Psoas muscle (tissue), 8 donors: ENCODE data around the gene NPDC1. TPM values are rescaled to one million over a fixed set of nuclear protein-coding genes. Genes with fewer than 3 reads are reported as not detected.

Experiments used
- ATAC-seq, 4 donors: fragments of 200-7000 bp; cut with Tn5 transposase; one replicate each; pipeline ENCODE4 v1.9.1; 2020; ENCODE audit warnings: moderate library complexity in 3 of 4, mild to moderate bottlenecking in 2 of 4
- DNase-seq, 2 donors: peaks; one replicate each; pipeline ENCODE4 v3.0.0-alpha.2; 2020
- H3K27ac ChIP-seq: fragments of 200-600 bp; one replicate; pipeline ENCODE4 v1.8.0; 2022
- H3K27me3 ChIP-seq, 3 donors: fragments of 200-600 bp in 1 of 3; one replicate each; pipeline versions ENCODE4 v1.6.1 to v1.8.0; 2013 to 2022; ENCODE audit warnings: low read length in 2 of 3, mild to moderate bottlenecking in 2 of 3, moderate library complexity in 1 of 3; ENCODE audit not compliant: insufficient read depth in 3 of 3
- H3K36me3 ChIP-seq, 2 donors: fragments of 200-600 bp in 1 of 2; one replicate each; pipeline versions ENCODE4 v1.6.1 to v1.8.0; 2013 to 2022; ENCODE audit warnings: low read depth in 1 of 2, mild to moderate bottlenecking in 1 of 2, moderate library complexity in 1 of 2; ENCODE audit not compliant: insufficient read depth in 1 of 2
- H3K4me1 ChIP-seq: fragments of 200-600 bp; one replicate; pipeline ENCODE4 v1.8.0; 2022
- H3K4me3 ChIP-seq: fragments of 200-600 bp; one replicate; pipeline ENCODE4 v1.8.0; 2022; ENCODE audit warnings: mild to moderate bottlenecking
- H3K9me3 ChIP-seq: fragments of 200-600 bp; one replicate; pipeline ENCODE4 v1.8.0; 2022
- CTCF ChIP-seq: fragments of 200-600 bp; IDR thresholded peaks from one replicate; pipeline ENCODE4 v1.8.0; 2022; ENCODE audit warnings: antibody characterized with exemption
- WGBS, 3 donors: extraction: QIAGEN DNeasy Blood & Tissue Kit; methylation state at CpG; one replicate each; pipeline versions ENCODE4 v1.1.6 to v1.1.7; 2013; 5-methylcytosine and 5-hydroxymethylcytosine counted together
- intact Hi-C, 2 donors: fragments of 100-400 bp; cut with DNase I; formaldehyde crosslinking; loops; one replicate each; pipeline versions ENCODE4 v1.11.0 to v1.14.2; 2022
- polyA plus RNA-seq, 3 donors: library from polyadenylated mRNA; stranded (reverse); fragments of 200-250 nt; gene quantifications; one replicate each; pipeline ENCODE4 v1.2.3, GENCODE V29; 2013
- total RNA-seq, 4 donors: library from RNA; stranded (reverse); fragmentation: NEBNext Ultra II Directional in 2 of 4; extraction: Animal tissue kit (Norgen Biotek cat#: 25700) in 2 of 4; gene quantifications; one replicate each; pipeline versions ENCODE4 v1.2.1 to v1.2.4, GENCODE V29; 2021 to 2023
- donor health status: healthy with polysubstance abuse.
- donor health status: DM: no; HTN: no; CAD: no; lungs with moderate emphysema.
- donor health status: Bipolar disorder and iron deficiency.
- donor health status: healthy.
- donor health status: DM: yes; HTN: yes; CAD: no.
- donor health status: DM: no; HTN: no; CAD: no.
- donor health status: DM: no; HTN: no; CAD: no.
- donor health status: DM: yes; HTN: yes; CAD: no.

NPDC1 gene
- total and polyA plus RNA-seq, 7 donors = 14.8 to 32.1 (median 22.4) TPM

GRCh38 chr9:137041124-137041523 is 4.9 kb downstream of the NPDC1 start:
- no peak overlapping the region for H3K27ac ChIP-seq

GRCh38 chr9:137040568-137040967 is 5.4 kb downstream of the NPDC1 start:
- Histone ChIP-seq H3K36me3 (peaks cover 0 to 12% of the 10 kb centered on the region in 2 donors), H3K9me3 (no peaks in the 10 kb centered on the region), H3K4me3 (no peak overlapping the region), H3K27me3 (peaks cover 0 to 20% (median 0%) of the 10 kb centered on the region in 3 donors), H3K27ac (no peak overlapping the region), H3K4me1 (peaks cover 8% of the 10 kb centered on the region)
- 85 to 88% (median 85%) methylated on average over 19 to 23 of the region's 23 CpGs for WGBS, 3 donors
- no peak for TF ChIP-seq CTCF
- ATAC-seq (no peak), DNase-seq (no peak)
- intact Hi-C loops = no loop called here

More at GRCh38 chr9:137041124-137041523, 4.9 kb downstream of the NPDC1 start:
- H3K36me3 ChIP-seq = peaks cover 0 to 12% of the 10 kb centered on the region in 2 donors
- H3K4me1 ChIP-seq = peaks cover 10% of the 10 kb centered on the region
- DNase-seq (no peak), ATAC-seq (no peak)
- peaks cover 0 to 23% (median 0%) of the 10 kb centered on the region in 3 donors for H3K27me3 ChIP-seq
- no peak overlapping the region for H3K4me3 ChIP-seq
- intact Hi-C loops = no loop called here
- H3K9me3 ChIP-seq = no peaks in the 10 kb centered on the region
- no peak for TF ChIP-seq CTCF
- 63 to 69% (median 66%) methylated on average over 15 to 16 of the region's 16 CpGs for WGBS, 3 donors

DNA sequence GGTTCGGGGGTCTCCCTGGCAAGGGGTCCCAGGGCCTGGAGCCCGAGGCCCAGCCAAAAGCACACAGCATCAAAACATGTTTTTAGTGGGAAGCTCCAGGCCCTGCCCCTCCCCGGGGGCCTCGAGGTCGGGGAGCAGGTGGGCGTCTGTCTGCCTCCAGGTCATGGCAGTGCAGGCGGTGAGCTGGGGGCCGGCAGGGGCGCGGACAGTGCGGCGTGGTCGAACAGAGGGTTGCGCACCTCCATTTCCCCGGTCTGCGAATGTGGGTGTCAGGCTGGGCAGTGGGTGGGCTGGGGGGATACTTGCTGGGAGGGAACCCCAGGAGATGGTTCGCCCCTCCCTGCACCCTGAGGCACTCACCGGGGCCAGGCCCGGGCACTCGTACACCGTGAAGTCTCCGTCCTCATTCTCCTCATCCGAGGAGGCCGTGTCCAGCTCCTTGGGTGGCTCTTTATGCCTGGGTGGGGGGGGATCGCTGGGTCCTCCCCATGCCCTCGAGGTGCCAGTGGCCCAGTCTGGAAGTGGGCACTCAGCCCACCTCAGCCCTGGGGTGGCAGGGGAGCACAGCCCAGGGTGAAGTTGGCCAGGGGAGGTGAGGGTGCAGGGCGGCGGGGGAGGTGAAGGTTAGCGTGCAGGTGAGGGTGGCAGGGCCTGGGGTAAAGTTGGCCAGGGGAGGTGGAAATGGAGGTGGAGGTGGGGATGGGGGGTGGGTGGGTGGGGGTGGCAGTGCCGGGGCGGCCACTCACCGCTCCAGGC is 6.2 kb downstream of the NPDC1 start:
- ATAC-seq (no peak), DNase-seq (no peak)
- Histone ChIP-seq H3K9me3 (no peaks in the 10 kb centered on the region), H3K36me3 (peaks cover 0 to 12% of the 10 kb centered on the region in 2 donors), H3K4me3 (no peak overlapping the region), H3K4me1 (peaks cover 5% of the 10 kb centered on the region), H3K27ac (no peak overlapping the region), H3K27me3 (peaks cover 0 to 16% (median 0%) of the 10 kb centered on the region in 3 donors)
- no peak for TF ChIP-seq CTCF
- 90 to 91% (median 90%) methylated on average over 28 to 32 of the region's 32 CpGs for WGBS, 3 donors
- intact Hi-C loops = no loop called here

DNA sequence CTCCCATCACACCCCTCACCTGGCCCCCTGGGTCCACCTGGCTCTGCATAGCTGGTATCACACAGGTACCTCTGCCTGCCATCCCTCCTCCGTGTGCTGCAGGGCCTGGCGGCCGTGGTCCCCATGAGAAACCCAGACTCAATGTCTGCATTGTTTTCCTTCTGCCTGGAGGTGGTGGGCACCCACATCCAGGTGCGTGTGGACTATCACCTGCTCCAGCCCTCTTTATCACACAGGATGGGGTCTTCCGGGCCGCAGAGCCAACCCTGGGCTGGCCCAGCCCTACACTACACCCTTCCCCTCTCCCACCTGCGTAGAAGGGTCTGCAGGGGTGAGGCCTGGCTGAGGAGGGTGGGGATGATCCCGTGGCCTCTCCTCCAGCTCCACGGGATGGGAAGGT is 7.1 kb downstream of the NPDC1 start:
- H3K36me3 ChIP-seq = peaks cover 0 to 12% of the 10 kb centered on the region in 2 donors
- H3K4me3 ChIP-seq = no peak overlapping the region
- peaks cover 0 to 12% (median 0%) of the 10 kb centered on the region in 3 donors for H3K27me3 ChIP-seq
- no peak for ATAC-seq
- peaks cover 6% of the 10 kb centered on the region for H3K4me1 ChIP-seq
- H3K9me3 ChIP-seq = no peaks in the 10 kb centered on the region
- no peak overlapping the region for H3K27ac ChIP-seq
- no peak for TF ChIP-seq CTCF
- DNase-seq = no peak
- 86 to 89% (median 87%) methylated on average over 9 of the region's 9 CpGs for WGBS, 3 donors
- intact Hi-C loops = no loop called here
